ENCODE measurements around the gene GPRC5A.

Gene GPRC5A

GRCh38 chr12:12912711-12913110 is 21.3 kb downstream of the GPRC5A start:
- no peak for DNase-seq

GRCh38 chr12:12915656-12916055 is 24.3 kb downstream of the GPRC5A start:
- DNase-seq: peak; percentile 40

- peak; percentile 21 for DNase-seq
These were observed 25.0 kb downstream of the GPRC5A start for GRCh38 chr12:12916135-12916944.

GRCh38 chr12:12917517-12917916 is 26.2 kb downstream of the GPRC5A start:
- DNase-seq: no peak

- DNase-seq: no peak
These were observed 27.5 kb downstream of the GPRC5A start for GRCh38 chr12:12918781-12919389.

- DNase-seq: no peak
These were observed 28.5 kb downstream of the GPRC5A start for GRCh38 chr12:12919666-12920435.

- DNase-seq: no peak
These were observed 30.8 kb downstream of the GPRC5A start for GRCh38 chr12:12922191-12922616.

- no peak for DNase-seq
These were observed 31.6 kb downstream of the GPRC5A start for GRCh38 chr12:12922978-12923377.

- no peak for DNase-seq
These were observed 32.8 kb downstream of the GPRC5A start for GRCh38 chr12:12924169-12924568.

GRCh38 chr12:12925388-12925787 is 34.0 kb downstream of the GPRC5A start:
- DNase-seq: no peak

- DNase-seq: no peak
These were observed 35.3 kb downstream of the GPRC5A start for GRCh38 chr12:12926571-12927071.

GRCh38 chr12:12927211-12928079 is 36.1 kb downstream of the GPRC5A start:
- no peak for DNase-seq

GRCh38 chr12:12929696-12930095 is 38.3 kb downstream of the GPRC5A start:
- no peak for DNase-seq

GRCh38 chr12:12930633-12931219 is 39.4 kb downstream of the GPRC5A start:
- no peak for DNase-seq

GRCh38 chr12:12933742-12934141 is 42.4 kb downstream of the GPRC5A start:
- DNase-seq: no peak

GRCh38 chr12:12934556-12934955 is 43.2 kb downstream of the GPRC5A start:
- no peak for DNase-seq

- no peak for DNase-seq
These were observed 45.7 kb downstream of the GPRC5A start for GRCh38 chr12:12936983-12937491.

- DNase-seq: no peak
These were observed 47.2 kb downstream of the GPRC5A start for GRCh38 chr12:12938541-12938940.

GRCh38 chr12:12939888-12940287 is 48.5 kb downstream of the GPRC5A start:
- no peak for DNase-seq

GRCh38 chr12:12941450-12942350 is 50.3 kb downstream of the GPRC5A start:
- no peak for DNase-seq

Data from NCI-H2171 (cell line).